ENCODE data around the gene GPATCH8.
A peak's percentile ranks its signal among the peaks of the same experiment; 100 is the strongest.

The GPATCH8 gene

GRCh38 chr17:44376779-44377178 is 126.4 kb downstream of the GPATCH8 start:
- no peak for TF ChIP-seq NFIC (IDR thresholded peaks at IDR 0.05)
- TF ChIP-seq EGR1 (IDR thresholded peaks at IDR 0.05): no peak
- TF ChIP-seq TEAD4 (IDR thresholded peaks at IDR 0.05): no peak
- TF ChIP-seq CREB1 (IDR thresholded peaks at IDR 0.05; ENCODE audit: low read depth): no peak
- TF ChIP-seq MAX (IDR thresholded peaks at IDR 0.05): no peak
- TF ChIP-seq USF1 (IDR thresholded peaks at IDR 0.05): no peak
- no peak for TF ChIP-seq YY1 (IDR thresholded peaks at IDR 0.05; ENCODE audit: low read depth)
- TF ChIP-seq ZBTB7A (IDR thresholded peaks at IDR 0.05; ENCODE audit: low read depth): no peak
- TF ChIP-seq TAF1 (IDR thresholded peaks at IDR 0.05; ENCODE audit: low read depth): no peak
- TF ChIP-seq FOXM1 (IDR thresholded peaks at IDR 0.05; ENCODE audit: borderline replicate concordance, low read depth): no peak
- TF ChIP-seq TCF12 (IDR thresholded peaks at IDR 0.05; ENCODE audit: low read depth): no peak
- TF ChIP-seq RAD21 (IDR thresholded peaks at IDR 0.05; ENCODE audit: low read depth): no peak
- TF ChIP-seq CEBPB (IDR thresholded peaks at IDR 0.05): no peak
- TF ChIP-seq EP300 (IDR thresholded peaks at IDR 0.05; ENCODE audit: borderline replicate concordance): no peak
- no peak for TF ChIP-seq REST (IDR thresholded peaks at IDR 0.05; ENCODE audit: low read depth)

GRCh38 chr17:44376124-44376523 is 127.1 kb downstream of the GPATCH8 start:
- TF ChIP-seq RAD21 (IDR thresholded peaks at IDR 0.05; ENCODE audit: low read depth) (no peak), EGR1 (IDR thresholded peaks at IDR 0.05) (no peak), USF1 (IDR thresholded peaks at IDR 0.05) (no peak), TEAD4 (IDR thresholded peaks at IDR 0.05) (no peak), NFIC (IDR thresholded peaks at IDR 0.05) (no peak), CREB1 (IDR thresholded peaks at IDR 0.05; ENCODE audit: low read depth) (no peak), YY1 (IDR thresholded peaks at IDR 0.05; ENCODE audit: low read depth) (no peak), MAX (IDR thresholded peaks at IDR 0.05) (no peak), EP300 (IDR thresholded peaks at IDR 0.05; ENCODE audit: borderline replicate concordance) (no peak), TCF12 (IDR thresholded peaks at IDR 0.05; ENCODE audit: low read depth) (no peak), CEBPB (IDR thresholded peaks at IDR 0.05) (no peak), TAF1 (IDR thresholded peaks at IDR 0.05; ENCODE audit: low read depth) (no peak), FOXM1 (IDR thresholded peaks at IDR 0.05; ENCODE audit: borderline replicate concordance, low read depth) (no peak)

- no peak for TF ChIP-seq TCF12 (IDR thresholded peaks at IDR 0.05; ENCODE audit: low read depth)
- TF ChIP-seq NFIC (IDR thresholded peaks at IDR 0.05): no peak
- no peak for TF ChIP-seq USF1 (IDR thresholded peaks at IDR 0.05)
- no peak for TF ChIP-seq FOXM1 (IDR thresholded peaks at IDR 0.05; ENCODE audit: borderline replicate concordance, low read depth)
- no peak for TF ChIP-seq RAD21 (IDR thresholded peaks at IDR 0.05; ENCODE audit: low read depth)
- no peak for TF ChIP-seq EP300 (IDR thresholded peaks at IDR 0.05; ENCODE audit: borderline replicate concordance)
- TF ChIP-seq REST (IDR thresholded peaks at IDR 0.05; ENCODE audit: low read depth): no peak
- no peak for TF ChIP-seq CEBPB (IDR thresholded peaks at IDR 0.05)
- TF ChIP-seq EGR1 (IDR thresholded peaks at IDR 0.05): no peak
- TF ChIP-seq YY1 (IDR thresholded peaks at IDR 0.05; ENCODE audit: low read depth): no peak
- no peak for TF ChIP-seq TEAD4 (IDR thresholded peaks at IDR 0.05)
- no peak for TF ChIP-seq MAX (IDR thresholded peaks at IDR 0.05)
- TF ChIP-seq ZBTB7A (IDR thresholded peaks at IDR 0.05; ENCODE audit: low read depth): no peak
- no peak for TF ChIP-seq TAF1 (IDR thresholded peaks at IDR 0.05; ENCODE audit: low read depth)
- no peak for TF ChIP-seq CREB1 (IDR thresholded peaks at IDR 0.05; ENCODE audit: low read depth)
Observed at GRCh38 chr17:44375196-44376017, 127.8 kb downstream of the GPATCH8 start.

- peak; percentile 4; the same call in 1 of the 2 replicates for TF ChIP-seq RAD21 (IDR thresholded peaks at IDR 0.05; ENCODE audit: low read depth)
- peak; percentile 25; the same call in 1 of the 2 replicates for TF ChIP-seq YY1 (IDR thresholded peaks at IDR 0.05; ENCODE audit: low read depth)
- TF ChIP-seq FOXM1 (IDR thresholded peaks at IDR 0.05; ENCODE audit: borderline replicate concordance, low read depth): no peak
- peak; percentile 24; the same call in 1 of the 2 replicates for TF ChIP-seq MAX (IDR thresholded peaks at IDR 0.05)
- peak; percentile 32; the same call in 1 of the 2 replicates for TF ChIP-seq TAF1 (IDR thresholded peaks at IDR 0.05; ENCODE audit: low read depth)
- 0 out of 2 replicates have a peak, but pooled peaks have one; percentile 8 for TF ChIP-seq TEAD4 (IDR thresholded peaks at IDR 0.05)
- no peak for TF ChIP-seq ZBTB7A (IDR thresholded peaks at IDR 0.05; ENCODE audit: low read depth)
Observed at GRCh38 chr17:44374306-44375195, 128.7 kb downstream of the GPATCH8 start.

All from Ishikawa (cell line).